ENCODE results near the gene RANBP3. TPM values are rescaled to one million over a fixed set of nuclear protein-coding genes. Genes with fewer than 3 reads are reported as not detected.
"Not testable (repeated sequence)": the region's sequence is repeated elsewhere in the genome, so short reads cannot be mapped to it uniquely, and the experiment has no call there.

Gene RANBP3
- total and polyA plus RNA-seq, 7 donors = 27.0 to 86.4 (median 63.1) TPM

GRCh38 chr19:5889288-5889971, 88.5 kb downstream of the RANBP3 start:
- TF ChIP-seq EP300 (IDR thresholded peaks at IDR 0.05) (peak in 2 of 4 donors; percentile 64 to 72), POLR2AphosphoS5 (IDR thresholded peaks at IDR 0.05) (peak in 3 of 4 donors; percentile 54 to 77 (median 67)), POLR2A (IDR thresholded peaks at IDR 0.05) (no peak), CTCF (IDR thresholded peaks at IDR 0.05) (peak in 1 of 4 experiments; percentile 12)
- Histone ChIP-seq H3K9me3 (no peaks in the 10 kb centered on the region), H3K27ac (peak overlapping the region; percentile 63 to 87 (median 78)), H3K27me3 (no peaks in the 10 kb centered on the region), H3K36me3 (peaks cover 0 to 5% (median 0%) of the 10 kb centered on the region in 4 donors), H3K4me1 (peaks cover 0 to 40% (median 35%) of the 10 kb centered on the region in 4 donors), H3K4me3 (no peak overlapping the region)
- no peak for DNase-seq
- intact Hi-C loops (cut with DNase I) = no loop called here
- 47 to 61% methylated on average over 17 of the region's 17 CpGs for WGBS, 2 donors

- Histone ChIP-seq H3K27ac (peak overlapping the region in 3 of 4 donors; percentile 79 to 94 (median 88)), H3K4me1 (peaks cover 0 to 49% (median 33%) of the 10 kb centered on the region in 4 donors)
- WGBS, 2 donors = 82 to 86% methylated on average over 11 of the region's 11 CpGs
These were observed 93.7 kb downstream of the RANBP3 start for GRCh38 chr19:5884065-5884811.

GRCh38 chr19:5883157-5883873, 94.6 kb downstream of the RANBP3 start:
- H3K4me3 ChIP-seq; intact Hi-C loops (cut with DNase I); H3K9me3 ChIP-seq; H3K36me3 ChIP-seq; DNase-seq; H3K27me3 ChIP-seq: not testable (repeated sequence)
- peak overlapping the region; percentile 56 to 94 (median 84) for H3K27ac ChIP-seq
- peak in 1 of 4 donors; percentile 1 for TF ChIP-seq POLR2AphosphoS5 (IDR thresholded peaks at IDR 0.05)
- peaks cover 0 to 54% (median 37%) of the 10 kb centered on the region in 4 donors for H3K4me1 ChIP-seq
- 61 to 80% methylated on average over 13 of the region's 13 CpGs for WGBS, 2 donors

More at GRCh38 chr19:5884065-5884811, 93.7 kb downstream of the RANBP3 start:
- H3K9me3 ChIP-seq; H3K27me3 ChIP-seq; intact Hi-C loops (cut with DNase I); DNase-seq; H3K4me3 ChIP-seq; H3K36me3 ChIP-seq: not testable (repeated sequence)

GRCh38 chr19:5882421-5882968, 95.4 kb downstream of the RANBP3 start:
- Histone ChIP-seq H3K4me1 (peaks cover 0 to 54% (median 37%) of the 10 kb centered on the region in 4 donors), H3K27ac (peak overlapping the region; percentile 79 to 94 (median 84))

More at GRCh38 chr19:5882421-5882968, 95.4 kb downstream of the RANBP3 start:
- Histone ChIP-seq H3K36me3 (no peaks in the 10 kb centered on the region), H3K27me3 (no peaks in the 10 kb centered on the region), H3K9me3 (no peaks in the 10 kb centered on the region), H3K4me3 (no peak overlapping the region)
- intact Hi-C loops (cut with DNase I) = no loop called here
- WGBS, 2 donors = 50 to 61% methylated on average over 9 of the region's 9 CpGs
- TF ChIP-seq EP300 (IDR thresholded peaks at IDR 0.05) (no peak), CTCF (IDR thresholded peaks at IDR 0.05) (no peak), POLR2A (IDR thresholded peaks at IDR 0.05) (no peak), POLR2AphosphoS5 (IDR thresholded peaks at IDR 0.05) (no peak)
- DNase-seq = no peak
